Fibroblast of villous mesenchyme (primary cell): Measurements from ENCODE around the gene RAPH1. TPM values are rescaled to one million over a fixed set of nuclear protein-coding genes. Genes with fewer than 3 reads are reported as not detected.
A peak's percentile ranks its signal among the peaks of the same experiment; 100 is the strongest.

ENCODE experiments used
- DNase-seq: peaks from one replicate; pipeline ENCODE4 v3.0.0-alpha.2; 2010; ENCODE audit warnings: low read depth
- H3K4me3 ChIP-seq: 2 replicates; pipeline ENCODE4 v1.5.1; 2011; ENCODE audit warnings: low read depth, mild to moderate bottlenecking, low read length
- CTCF ChIP-seq: IDR thresholded peaks from 2 replicates; pipeline ENCODE4 v1.5.1; 2012; ENCODE audit warnings: low read depth, mild to moderate bottlenecking, low read length; ENCODE audit not compliant: insufficient read depth
- total RNA-seq: library from RNA; depleted of rRNA; stranded (reverse); fragments of >200 nt; gene quantifications from 2 replicates; pipeline ENCODE4 v1.2.3, GENCODE V29; 2012

The RAPH1 gene
- total RNA-seq, 1 donor = 19.4 TPM

GRCh38 chr2:203579730-203580129 lies 44.6 kb upstream of the RAPH1 start:
- no peak for TF ChIP-seq CTCF
- no peak overlapping the region for H3K4me3 ChIP-seq
- no peak for DNase-seq

GRCh38 chr2:203578759-203579643 lies 43.9 kb upstream of the RAPH1 start:
- DNase-seq = peak; percentile 38
- no peak overlapping the region for H3K4me3 ChIP-seq
- no peak for TF ChIP-seq CTCF

- H3K4me3 ChIP-seq = no peak overlapping the region
- no peak for DNase-seq
- no peak for TF ChIP-seq CTCF
Measured at GRCh38 chr2:203574824-203575223, 39.7 kb upstream of the RAPH1 start.

GRCh38 chr2:203572316-203572715 lies 37.2 kb upstream of the RAPH1 start:
- no peak for TF ChIP-seq CTCF
- no peak overlapping the region for H3K4me3 ChIP-seq
- no peak for DNase-seq

GRCh38 chr2:203569677-203570316 lies 34.7 kb upstream of the RAPH1 start:
- DNase-seq = no peak
- no peak for TF ChIP-seq CTCF
- H3K4me3 ChIP-seq = no peak overlapping the region

GRCh38 chr2:203567691-203568090 lies 32.6 kb upstream of the RAPH1 start:
- TF ChIP-seq CTCF = no peak
- H3K4me3 ChIP-seq = no peak overlapping the region
- DNase-seq = peak; percentile 47
